Thoracic aorta (tissue), 2 donors: Measurements from ENCODE around the gene MT3. TPM values are rescaled to one million over a fixed set of nuclear protein-coding genes. Genes with fewer than 3 reads are reported as not detected.
A peak's percentile ranks its signal among the peaks of the same experiment; 100 is the strongest.

Source experiments
- ATAC-seq: fragments of 150-250 bp; one replicate; pipeline ENCODE4 v1.8.0; 2017; ENCODE audit warnings: low read depth; ENCODE audit not compliant: insufficient number of reproducible peaks, low FRiP score
- DNase-seq: peaks from one replicate; pipeline ENCODE4 v3.0.0-alpha.2; 2020; ENCODE audit warnings: low spot score
- H3K27ac ChIP-seq, 2 donors: fragments of 200-600 bp; sonication (generic); 1 replicate in 1 of 2; 2 replicates in 1 of 2; pipeline ENCODE4 v1.5.1; 2016; ENCODE audit warnings: mild to moderate bottlenecking in 2 of 2, moderate library complexity in 2 of 2
- H3K27me3 ChIP-seq: fragments of 200-600 bp; sonication (generic); replicated peaks from 2 replicates; pipeline ENCODE4 v1.6.0; 2016; ENCODE audit warnings: mild to moderate bottlenecking; ENCODE audit not compliant: insufficient read depth
- H3K36me3 ChIP-seq: fragments of 200-600 bp; sonication (generic); one replicate; pipeline ENCODE4 v1.5.1; 2016
- H3K4me1 ChIP-seq, 2 donors: fragments of 200-600 bp; sonication (generic); 1 replicate in 1 of 2; 2 replicates in 1 of 2; pipeline versions ENCODE4 v1.5.1 to v1.6.0; 2016; ENCODE audit warnings: low read depth in 2 of 2, mild to moderate bottlenecking in 1 of 2; ENCODE audit not compliant: control insufficient read depth in 1 of 2
- H3K4me3 ChIP-seq: fragments of 200-600 bp; sonication (generic); 2 replicates; pipeline ENCODE4 v1.5.1; 2016; ENCODE audit warnings: mild to moderate bottlenecking
- H3K9me3 ChIP-seq: fragments of 200-600 bp; sonication (generic); 2 replicates; pipeline ENCODE4 v1.5.1; 2016
- CTCF ChIP-seq: fragments of 200-600 bp; sonication (generic); IDR thresholded peaks from one replicate; pipeline ENCODE4 v1.5.1; 2019; ENCODE audit warnings: antibody characterized with exemption
- total RNA-seq, 2 donors: library from RNA; depleted of rRNA; stranded (reverse); fragments of >200 nt; gene quantifications; one replicate each; pipeline versions ENCODE4 v1.1.0 to v1.2.3, GENCODE V29; 2016

MT3 gene
- total RNA-seq, 2 donors from 2014 or later: not detected

DNA sequence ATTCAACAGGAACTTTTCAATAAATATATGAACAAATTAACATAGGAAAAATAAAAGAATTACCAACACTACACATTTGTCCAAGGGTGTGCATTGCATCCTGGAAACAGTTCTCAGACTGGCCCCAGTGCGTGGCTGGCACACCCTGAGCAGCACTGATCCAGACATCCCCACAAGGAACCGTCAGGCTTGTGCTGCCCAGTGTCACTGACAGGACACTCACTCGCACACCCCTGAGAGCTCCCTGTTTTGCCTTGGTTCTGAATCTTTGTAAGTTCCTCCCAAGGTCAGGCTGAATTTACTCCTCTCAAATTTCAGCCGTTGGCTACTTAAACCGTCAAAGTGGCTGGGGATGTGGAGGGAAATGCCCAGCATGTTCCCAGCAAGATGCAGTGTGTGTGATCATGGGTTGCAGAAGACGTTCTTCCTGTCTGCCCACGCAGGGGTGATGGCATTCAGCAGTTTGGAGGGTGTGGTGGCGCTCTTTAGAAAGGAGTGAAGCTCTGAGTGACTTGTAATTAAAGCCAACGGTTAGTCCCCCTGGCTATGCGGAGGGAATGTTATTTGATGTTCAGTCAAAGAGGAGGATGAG is 20.8 kb downstream of the MT3 start:
- no peak for TF ChIP-seq CTCF
- peaks cover 29 to 47% of the 10 kb centered on the region in 2 donors for H3K4me1 ChIP-seq
- H3K9me3 ChIP-seq: no peaks in the 10 kb centered on the region
- ATAC-seq: no peak
- H3K36me3 ChIP-seq: no peaks in the 10 kb centered on the region
- peak overlapping the region; percentile 92 to 93 for H3K27ac ChIP-seq
- H3K27me3 ChIP-seq: no peaks in the 10 kb centered on the region
- no peak for DNase-seq
- H3K4me3 ChIP-seq: peak overlapping the region; percentile 91

DNA sequence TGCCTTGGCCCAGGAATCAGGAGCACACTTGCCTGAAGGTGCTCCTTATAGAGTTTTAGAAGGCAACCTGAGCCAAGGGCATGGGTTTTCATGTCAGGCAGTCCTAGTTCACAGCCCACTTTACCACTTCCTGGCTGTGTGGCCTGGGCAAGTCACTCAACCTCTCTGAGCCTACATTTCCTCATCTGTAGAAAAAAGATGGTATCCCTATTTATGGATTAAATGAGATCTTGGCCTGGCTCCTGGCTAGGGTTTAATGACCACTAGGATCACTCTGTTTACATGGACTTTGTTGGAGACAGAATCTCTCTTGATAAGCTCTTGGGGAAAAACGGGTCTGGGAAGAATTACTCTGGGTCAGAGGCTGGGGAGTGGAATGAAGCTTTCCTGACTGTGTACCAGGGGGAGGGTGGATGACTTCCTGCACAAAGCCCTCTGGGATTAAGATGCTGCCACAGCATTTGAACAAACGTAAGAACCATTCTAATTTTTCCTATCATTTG is 21.3 kb downstream of the MT3 start:
- H3K4me1 ChIP-seq: peaks cover 29 to 47% of the 10 kb centered on the region in 2 donors
- H3K9me3 ChIP-seq: no peaks in the 10 kb centered on the region

DNA sequence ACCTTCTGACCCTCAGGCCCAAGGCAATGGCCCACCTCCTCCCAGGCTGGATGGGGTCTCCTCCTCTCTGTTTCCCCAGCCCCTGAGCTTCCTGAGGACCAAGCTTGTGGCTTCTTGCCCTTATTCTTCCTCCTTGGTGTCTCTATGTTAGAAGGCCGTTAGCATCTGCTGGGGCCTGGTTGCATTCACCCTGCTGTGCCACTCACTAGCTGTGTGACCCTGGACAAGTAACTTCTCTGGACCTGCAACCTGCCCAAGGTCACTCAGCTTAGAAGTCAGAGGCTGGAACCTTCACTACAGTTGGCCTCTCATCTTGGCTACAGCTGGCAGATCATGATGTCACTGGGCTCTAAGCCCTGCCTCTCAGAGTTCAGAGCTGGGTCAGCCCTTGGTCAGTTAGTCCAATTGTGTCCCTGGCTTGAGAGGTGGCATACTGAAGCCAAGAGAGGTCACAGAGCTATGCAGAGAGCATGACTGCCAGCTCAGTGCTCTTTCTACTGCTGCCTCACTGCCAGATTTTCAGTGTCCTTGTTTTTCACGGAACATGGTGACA is 22.0 kb downstream of the MT3 start:
- ATAC-seq (peak; percentile 69), DNase-seq (peak; percentile 59)
- peak overlapping the region; percentile 16 for H3K4me3 ChIP-seq
- H3K27me3 ChIP-seq: no peaks in the 10 kb centered on the region
- peaks cover 29 to 44% of the 10 kb centered on the region in 2 donors for H3K4me1 ChIP-seq
- no peaks in the 10 kb centered on the region for H3K36me3 ChIP-seq
- TF ChIP-seq CTCF: no peak
- no peaks in the 10 kb centered on the region for H3K9me3 ChIP-seq
- peak overlapping the region; percentile 92 to 93 for H3K27ac ChIP-seq

More for the DNA sequence above, 21.3 kb downstream of the MT3 start:
- DNase-seq: no peak
- no peak for ATAC-seq
- TF ChIP-seq CTCF: no peak
- H3K27me3 ChIP-seq: no peaks in the 10 kb centered on the region
- H3K4me3 ChIP-seq: peak overlapping the region; percentile 91
- peak overlapping the region; percentile 92 to 93 for H3K27ac ChIP-seq
- no peaks in the 10 kb centered on the region for H3K36me3 ChIP-seq

- ATAC-seq (no peak), DNase-seq (no peak)
- peaks cover 19 to 40% of the 10 kb centered on the region in 2 donors for H3K4me1 ChIP-seq
- no peaks in the 10 kb centered on the region for H3K9me3 ChIP-seq
- H3K27ac ChIP-seq: no peak overlapping the region
- no peak for TF ChIP-seq CTCF
- H3K4me3 ChIP-seq: no peak overlapping the region
- no peaks in the 10 kb centered on the region for H3K36me3 ChIP-seq
- no peaks in the 10 kb centered on the region for H3K27me3 ChIP-seq
These were observed 24.4 kb downstream of the MT3 start for GRCh38 chr16:56613706-56614105.

- Histone ChIP-seq H3K36me3 (no peaks in the 10 kb centered on the region), H3K27me3 (no peaks in the 10 kb centered on the region), H3K27ac (no peak overlapping the region), H3K4me3 (no peak overlapping the region), H3K4me1 (peaks cover 19 to 40% of the 10 kb centered on the region in 2 donors), H3K9me3 (no peaks in the 10 kb centered on the region)
- TF ChIP-seq CTCF: no peak
- no peak for ATAC-seq
- no peak for DNase-seq
These were observed 25.2 kb downstream of the MT3 start for GRCh38 chr16:56614549-56614991.
